Glutamatergic neuron (in vitro differentiated cells): ENCODE results near the gene KCNJ12. TPM values are rescaled to one million over a fixed set of nuclear protein-coding genes. Genes with fewer than 3 reads are reported as not detected.
"Not testable (repeated sequence)": the region's sequence is repeated elsewhere in the genome, so short reads cannot be mapped to it uniquely, and the experiment has no call there.

Source experiments
- DNase-seq: peaks from one replicate; pipeline ENCODE4 v3.0.0; 2022
- H3K27ac Mint-ChIP-seq: one replicate; pipeline ENCODE4 v1.8.0; 2020; ENCODE audit warnings: mild to moderate bottlenecking, mixed read lengths, inconsistent platforms; ENCODE audit not compliant: unreplicated experiment
- H3K27me3 Mint-ChIP-seq: one replicate; pipeline ENCODE4 v1.8.0; 2020; ENCODE audit warnings: mild to moderate bottlenecking, moderate library complexity, mixed read lengths, inconsistent platforms; ENCODE audit not compliant: unreplicated experiment
- H3K36me3 Mint-ChIP-seq: one replicate; pipeline ENCODE4 v1.8.0; 2020; ENCODE audit warnings: mild to moderate bottlenecking, mixed read lengths, inconsistent platforms; ENCODE audit not compliant: unreplicated experiment
- H3K4me1 Mint-ChIP-seq: one replicate; pipeline ENCODE4 v1.8.0; 2020; ENCODE audit warnings: mild to moderate bottlenecking, low read depth, mixed read lengths, inconsistent platforms; ENCODE audit not compliant: unreplicated experiment
- H3K4me3 Mint-ChIP-seq: one replicate; pipeline ENCODE4 v1.8.0; 2020; ENCODE audit warnings: mild to moderate bottlenecking, mixed read lengths, inconsistent platforms; ENCODE audit not compliant: unreplicated experiment
- H3K9me3 Mint-ChIP-seq: one replicate; pipeline ENCODE4 v1.8.0; 2020; ENCODE audit warnings: mild to moderate bottlenecking, moderate library complexity, mixed read lengths, inconsistent platforms; ENCODE audit not compliant: unreplicated experiment
- total RNA-seq: library from RNA; stranded (reverse); fragmentation: NEBNext Ultra II Directional; extraction: Animal tissue kit (Norgen Biotek cat#: 25700); gene quantifications from one replicate; pipeline ENCODE4 v1.2.1, GENCODE V29; 2021; ENCODE audit not compliant: unreplicated experiment
- TF ChIP-seq, protein P1 (sequence below): fragments of 200-600 bp; sonication (generic); IDR thresholded peaks from one replicate; pipeline ENCODE4 v1.5.0; 2021; ENCODE audit not compliant: partially characterized antibody, unreplicated experiment

KCNJ12 gene
- total RNA-seq, 1 donor from 2014 or later, result 9.6 TPM

DNA sequence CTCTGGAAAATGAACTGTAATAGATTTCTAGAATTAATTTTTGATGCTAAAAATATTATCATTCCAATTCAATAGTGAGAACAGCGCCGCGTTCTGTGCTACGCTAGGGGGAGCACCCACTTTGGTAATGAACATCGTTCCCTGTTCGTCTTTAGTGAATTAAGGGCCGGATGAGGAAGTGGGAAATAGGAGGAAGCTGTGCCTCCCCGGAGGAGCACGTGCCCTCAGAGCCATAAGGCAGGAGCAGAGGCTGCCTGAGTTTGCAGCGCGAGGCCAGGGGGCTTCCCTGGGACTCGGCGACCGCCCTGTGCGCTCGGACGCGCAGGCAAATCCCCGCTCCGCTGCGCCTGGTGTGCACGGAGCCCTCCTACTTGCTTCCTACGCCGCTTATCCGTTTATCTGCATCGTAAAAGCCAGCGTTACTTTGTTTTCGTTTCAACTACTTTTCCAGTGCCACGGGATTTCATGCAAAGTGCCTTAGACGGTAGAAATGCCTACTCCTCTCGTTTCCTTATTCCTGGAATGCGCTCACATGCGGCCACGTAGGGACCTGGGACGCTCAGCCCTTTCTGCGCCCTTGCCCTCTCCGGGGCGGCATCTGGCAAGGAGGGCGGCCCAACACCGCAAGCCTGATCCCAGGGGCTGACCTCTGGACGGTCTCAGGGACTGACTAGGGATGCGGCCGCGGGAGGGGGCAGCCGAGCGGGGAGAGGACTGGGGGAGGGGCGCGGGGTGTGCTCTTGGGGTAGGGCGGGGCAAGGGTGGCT lies 76.4 kb downstream of the KCNJ12 start:
- peaks cover 19% of the 10 kb centered on the region for H3K27me3 Mint-ChIP-seq
- H3K4me3 Mint-ChIP-seq, result peak overlapping the region; percentile 81

DNA sequence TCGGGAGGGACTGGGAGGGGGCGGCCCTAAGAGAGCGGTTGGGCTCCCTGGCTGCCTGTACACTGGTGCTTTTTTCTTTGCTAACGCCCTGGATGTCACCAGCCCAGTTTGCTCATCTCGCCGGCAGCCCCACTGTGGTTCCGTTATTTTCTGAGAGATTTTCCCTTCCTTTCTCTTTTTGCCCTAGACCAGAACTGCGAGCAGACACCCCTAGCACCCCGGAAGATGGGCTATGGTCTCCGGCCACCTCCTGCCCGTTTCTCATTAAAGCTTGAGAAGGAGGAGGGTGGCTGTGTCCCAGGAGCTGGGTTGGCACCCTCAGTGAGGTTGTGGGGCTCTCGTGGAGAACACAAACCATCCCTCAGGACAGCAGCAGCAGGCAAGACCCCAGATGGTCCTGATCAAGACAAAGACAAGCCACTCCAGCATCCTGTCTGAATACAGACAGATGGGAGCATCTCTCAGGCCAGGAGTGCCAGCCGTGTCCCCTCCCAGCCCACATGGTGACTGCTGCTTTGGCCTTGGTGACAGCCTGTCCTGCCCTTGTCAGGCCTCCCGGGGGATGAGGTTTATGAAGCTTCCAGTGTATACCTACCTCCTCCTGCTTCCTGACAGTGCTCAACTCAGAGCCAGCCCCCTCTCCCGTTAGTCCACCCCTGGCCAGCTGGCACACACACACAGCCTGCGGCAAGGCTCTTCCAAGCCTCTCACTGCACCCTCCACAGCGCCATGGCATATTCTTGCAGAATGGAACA lies 77.2 kb downstream of the KCNJ12 start:
- TF ChIP-seq, protein P1, sequence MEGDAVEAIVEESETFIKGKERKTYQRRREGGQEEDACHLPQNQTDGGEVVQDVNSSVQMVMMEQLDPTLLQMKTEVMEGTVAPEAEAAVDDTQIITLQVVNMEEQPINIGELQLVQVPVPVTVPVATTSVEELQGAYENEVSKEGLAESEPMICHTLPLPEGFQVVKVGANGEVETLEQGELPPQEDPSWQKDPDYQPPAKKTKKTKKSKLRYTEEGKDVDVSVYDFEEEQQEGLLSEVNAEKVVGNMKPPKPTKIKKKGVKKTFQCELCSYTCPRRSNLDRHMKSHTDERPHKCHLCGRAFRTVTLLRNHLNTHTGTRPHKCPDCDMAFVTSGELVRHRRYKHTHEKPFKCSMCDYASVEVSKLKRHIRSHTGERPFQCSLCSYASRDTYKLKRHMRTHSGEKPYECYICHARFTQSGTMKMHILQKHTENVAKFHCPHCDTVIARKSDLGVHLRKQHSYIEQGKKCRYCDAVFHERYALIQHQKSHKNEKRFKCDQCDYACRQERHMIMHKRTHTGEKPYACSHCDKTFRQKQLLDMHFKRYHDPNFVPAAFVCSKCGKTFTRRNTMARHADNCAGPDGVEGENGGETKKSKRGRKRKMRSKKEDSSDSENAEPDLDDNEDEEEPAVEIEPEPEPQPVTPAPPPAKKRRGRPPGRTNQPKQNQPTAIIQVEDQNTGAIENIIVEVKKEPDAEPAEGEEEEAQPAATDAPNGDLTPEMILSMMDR, result no peak
- no peaks in the 10 kb centered on the region for H3K36me3 Mint-ChIP-seq
- peak; percentile 84 for DNase-seq
- H3K27me3 Mint-ChIP-seq, result peaks cover 19% of the 10 kb centered on the region
- peaks cover 27% of the 10 kb centered on the region for H3K9me3 Mint-ChIP-seq
- H3K4me3 Mint-ChIP-seq, result peak overlapping the region; percentile 81
- peaks cover 27% of the 10 kb centered on the region for H3K4me1 Mint-ChIP-seq
- peak overlapping the region; percentile 99 for H3K27ac Mint-ChIP-seq

More for the DNA sequence above, 76.4 kb downstream of the KCNJ12 start:
- peak overlapping the region; percentile 99 for H3K27ac Mint-ChIP-seq
- H3K36me3 Mint-ChIP-seq, result no peaks in the 10 kb centered on the region
- DNase-seq, result peak; percentile 72
- peaks cover 27% of the 10 kb centered on the region for H3K4me1 Mint-ChIP-seq
- peaks cover 27% of the 10 kb centered on the region for H3K9me3 Mint-ChIP-seq
- TF ChIP-seq, protein P1, result peak; percentile 80

DNA sequence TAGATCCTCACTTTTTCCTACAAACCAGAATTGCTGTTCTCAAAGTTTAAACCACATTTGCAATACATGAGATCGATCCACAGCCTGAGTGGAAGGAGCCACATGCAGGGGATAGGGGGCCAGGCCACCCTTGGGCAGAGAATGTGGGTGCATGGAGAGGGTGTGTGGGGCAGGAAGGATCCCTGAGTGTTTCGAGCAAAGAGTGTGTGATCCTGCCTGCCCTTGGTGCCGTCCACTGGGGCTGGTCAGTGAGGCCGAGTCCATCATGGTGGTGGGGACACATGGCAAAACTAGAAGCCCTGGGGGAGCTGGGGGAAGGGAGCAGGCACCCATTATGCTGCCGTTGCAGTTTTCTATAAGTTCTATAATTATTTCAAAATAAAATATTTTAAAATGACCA lies 77.8 kb downstream of the KCNJ12 start:
- not testable (repeated sequence) for DNase-seq, H3K36me3 Mint-ChIP-seq
- peak overlapping the region; percentile 81 for H3K4me3 Mint-ChIP-seq
- peaks cover 21% of the 10 kb centered on the region for H3K27me3 Mint-ChIP-seq
- peaks cover 26% of the 10 kb centered on the region for H3K9me3 Mint-ChIP-seq
- peaks cover 27% of the 10 kb centered on the region for H3K4me1 Mint-ChIP-seq
- H3K27ac Mint-ChIP-seq, result peak overlapping the region; percentile 99

DNA sequence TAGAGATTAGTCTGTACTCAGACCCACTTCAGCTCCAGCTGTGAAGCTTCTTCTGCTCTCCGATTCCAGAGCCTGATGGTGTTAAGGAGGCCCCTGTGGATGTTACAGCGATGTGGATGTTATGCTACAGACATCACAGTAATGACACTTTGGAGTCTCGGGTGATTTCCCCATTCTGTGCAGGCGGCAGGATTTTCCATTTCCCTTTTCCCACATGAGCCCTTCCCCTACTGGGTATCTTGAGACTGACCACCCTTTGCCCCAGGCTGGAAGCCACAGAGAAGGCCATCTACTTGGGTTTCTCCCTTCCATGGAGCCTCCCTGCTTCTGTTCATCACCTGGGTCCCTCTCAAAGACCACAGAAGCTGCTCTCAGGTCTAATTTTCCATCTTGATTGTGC lies 78.3 kb downstream of the KCNJ12 start:
- no peaks in the 10 kb centered on the region for H3K36me3 Mint-ChIP-seq

DNA sequence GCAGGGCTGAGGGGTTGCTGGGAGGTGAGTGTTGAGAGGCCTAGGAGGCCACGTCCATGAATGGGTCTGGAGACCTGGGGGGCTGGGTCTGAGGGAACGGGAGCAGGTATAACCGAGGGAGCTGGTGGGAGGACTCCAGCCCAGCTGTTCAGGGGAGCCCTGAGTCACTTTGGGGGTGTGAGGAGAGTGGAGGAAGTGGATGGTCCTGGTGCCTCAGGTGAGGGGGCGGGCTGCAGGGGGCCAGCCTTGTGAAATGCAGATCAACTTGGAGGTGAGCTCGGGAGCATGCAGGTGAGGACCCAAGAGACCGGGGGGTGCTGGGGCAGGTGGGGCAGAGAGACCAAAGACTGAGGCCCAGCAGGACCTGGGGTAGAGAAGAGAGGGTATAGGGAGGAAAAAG lies 79.6 kb downstream of the KCNJ12 start:
- peaks cover 24% of the 10 kb centered on the region for H3K4me1 Mint-ChIP-seq
- H3K27me3 Mint-ChIP-seq, result peaks cover 21% of the 10 kb centered on the region
- TF ChIP-seq, protein P1, result no peak
- H3K9me3 Mint-ChIP-seq, result peaks cover 26% of the 10 kb centered on the region
- H3K4me3 Mint-ChIP-seq, result no peak overlapping the region
- no peaks in the 10 kb centered on the region for H3K36me3 Mint-ChIP-seq
- no peak overlapping the region for H3K27ac Mint-ChIP-seq
- no peak for DNase-seq

More for the DNA sequence above, 78.3 kb downstream of the KCNJ12 start:
- TF ChIP-seq, protein P1, result no peak
- no peak for DNase-seq
- Mint-ChIP-seq H3K9me3 (peaks cover 26% of the 10 kb centered on the region), H3K27me3 (peaks cover 21% of the 10 kb centered on the region), H3K27ac (peak overlapping the region; percentile 70), H3K4me3 (peak overlapping the region; percentile 8), H3K4me1 (peaks cover 27% of the 10 kb centered on the region)

DNA sequence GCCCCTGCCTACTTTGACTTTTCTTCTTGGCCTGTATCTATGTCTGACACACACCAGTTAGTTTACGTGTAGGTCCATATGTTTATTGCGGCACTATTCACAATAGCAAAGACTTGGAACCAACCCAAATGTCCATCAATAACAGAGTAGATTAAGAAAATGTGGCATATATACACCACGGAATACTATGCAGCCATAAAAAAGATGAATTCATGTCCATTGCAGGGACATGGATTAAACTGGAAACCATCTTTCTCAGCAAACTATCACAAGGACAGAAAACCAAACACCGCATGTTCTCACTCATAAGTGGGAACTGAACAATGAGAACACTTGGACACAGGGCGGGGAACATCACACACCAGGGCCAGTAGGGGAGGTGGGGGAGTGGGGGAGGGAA lies 80.3 kb downstream of the KCNJ12 start:
- not testable (repeated sequence) for H3K4me3 Mint-ChIP-seq, H3K36me3 Mint-ChIP-seq, DNase-seq
- H3K27me3 Mint-ChIP-seq, result peaks cover 21% of the 10 kb centered on the region
- H3K27ac Mint-ChIP-seq, result peak overlapping the region; percentile 68
- peaks cover 24% of the 10 kb centered on the region for H3K4me1 Mint-ChIP-seq
- H3K9me3 Mint-ChIP-seq, result peaks cover 26% of the 10 kb centered on the region
